Activated CD4-positive, alpha-beta T cell treated with anti-CD3 and anti-CD28 coated beads, Interleukin-10, Interleukin-2, amounts not matched to agents 100 ng/mL and 50 ng/mL, durations not matched to agents 16 hours and 8 hours (primary cell): ENCODE results near the gene EBF3.

Experiments
- DNase-seq: peaks from one replicate; pipeline ENCODE4 v3.0.0-alpha.2; 2020

Gene EBF3

GRCh38 chr10:129831150-129831549 lies 132.9 kb downstream of the EBF3 start:
- no peak for DNase-seq

GRCh38 chr10:129825826-129826225 lies 138.2 kb downstream of the EBF3 start:
- no peak for DNase-seq

- no peak for DNase-seq
These were observed 138.9 kb downstream of the EBF3 start for GRCh38 chr10:129825221-129825620.

- DNase-seq = no peak
These were observed 143.6 kb downstream of the EBF3 start for GRCh38 chr10:129820451-129820850.

- DNase-seq = no peak
These were observed 147.4 kb downstream of the EBF3 start for GRCh38 chr10:129816656-129817045.

- no peak for DNase-seq
These were observed 148.0 kb downstream of the EBF3 start for GRCh38 chr10:129815898-129816655.

GRCh38 chr10:129814681-129815646 lies 149.1 kb downstream of the EBF3 start:
- DNase-seq = no peak

GRCh38 chr10:129812398-129812797 lies 151.7 kb downstream of the EBF3 start:
- no peak for DNase-seq

- no peak for DNase-seq
These were observed 152.9 kb downstream of the EBF3 start for GRCh38 chr10:129811208-129811607.

GRCh38 chr10:129809841-129810240 lies 154.2 kb downstream of the EBF3 start:
- DNase-seq = no peak

- no peak for DNase-seq
These were observed 154.6 kb downstream of the EBF3 start for GRCh38 chr10:129809431-129809830.

GRCh38 chr10:129808092-129808983 lies 155.7 kb downstream of the EBF3 start:
- DNase-seq = no peak

GRCh38 chr10:129807211-129807610 lies 156.9 kb downstream of the EBF3 start:
- DNase-seq = no peak

- DNase-seq = no peak
These were observed 163.2 kb downstream of the EBF3 start for GRCh38 chr10:129800796-129801340.

- no peak for DNase-seq
These were observed 164.1 kb downstream of the EBF3 start for GRCh38 chr10:129799942-129800341.

GRCh38 chr10:129796710-129797420 lies 167.2 kb downstream of the EBF3 start:
- DNase-seq = no peak

GRCh38 chr10:129793996-129794395 lies 170.1 kb downstream of the EBF3 start:
- no peak for DNase-seq

- DNase-seq = no peak
These were observed 170.6 kb downstream of the EBF3 start for GRCh38 chr10:129793479-129793878.

GRCh38 chr10:129792864-129793263 lies 171.2 kb downstream of the EBF3 start:
- no peak for DNase-seq

- DNase-seq = no peak
These were observed 171.9 kb downstream of the EBF3 start for GRCh38 chr10:129792141-129792540.

GRCh38 chr10:129790715-129791446 lies 173.2 kb downstream of the EBF3 start:
- DNase-seq = no peak
